Fibroblast of peridontal ligament (primary cell): Measurements from ENCODE around the gene ATXN7L1.

Source experiments
- DNase-seq: peaks from one replicate; pipeline ENCODE4 v3.0.0-alpha.2; 2010; ENCODE audit errors: extremely low read depth

Gene ATXN7L1

GRCh38 chr7:105584165-105584564 lies 292.2 kb downstream of the ATXN7L1 start:
- no peak for DNase-seq

- no peak for DNase-seq
Observed at GRCh38 chr7:105583061-105583460, 293.3 kb downstream of the ATXN7L1 start.

GRCh38 chr7:105581066-105581811 lies 295.2 kb downstream of the ATXN7L1 start, which contains the start of gene EFCAB10:
Gene EFCAB10 (minus strand): TSS chr7:105581493. CDS start chr7:105581463, 30 bp downstream.
- DNase-seq = peak; percentile 42

- DNase-seq = no peak
Observed at GRCh38 chr7:105580022-105580740, 296.2 kb downstream of the ATXN7L1 start.

GRCh38 chr7:105578496-105578895 lies 297.9 kb downstream of the ATXN7L1 start:
- DNase-seq = peak; percentile 74

GRCh38 chr7:105577251-105577650 lies 299.1 kb downstream of the ATXN7L1 start:
- peak; percentile 57 for DNase-seq

GRCh38 chr7:105571891-105572290 lies 304.5 kb downstream of the ATXN7L1 start:
- DNase-seq = no peak

GRCh38 chr7:105567821-105568220 lies 308.6 kb downstream of the ATXN7L1 start:
- DNase-seq = no peak

- no peak for DNase-seq
Observed at GRCh38 chr7:105567024-105567423, 309.4 kb downstream of the ATXN7L1 start.

GRCh38 chr7:105565190-105565589 lies 311.2 kb downstream of the ATXN7L1 start:
- DNase-seq = no peak

- DNase-seq = no peak
Observed at GRCh38 chr7:105559926-105560325, 316.5 kb downstream of the ATXN7L1 start.
